ENCODE data around the gene KLK7.
"Not testable (repeated sequence)": the region's sequence is repeated elsewhere in the genome, so short reads cannot be mapped to it uniquely, and the experiment has no call there.

The KLK7 gene

DNA sequence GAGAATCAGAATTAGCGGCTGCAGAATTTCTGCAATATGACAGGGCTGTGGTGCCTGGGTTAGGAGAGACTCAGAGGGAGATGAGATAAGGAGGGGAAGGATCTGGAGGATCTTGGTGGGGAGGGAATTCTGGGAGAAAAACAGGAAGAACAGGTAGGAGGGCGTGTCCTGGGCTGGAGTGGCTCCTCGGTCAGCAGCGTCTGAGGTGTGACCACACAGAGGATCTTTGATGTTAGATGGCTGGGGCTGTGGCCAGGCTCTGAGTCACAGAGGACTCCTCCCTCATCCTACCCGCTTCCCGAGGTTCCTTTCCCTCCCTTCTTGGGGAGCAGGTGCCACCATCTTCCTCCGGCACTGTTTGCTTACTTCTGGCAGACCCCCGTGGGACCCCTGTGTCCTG is 8.0 kb downstream of the KLK7 start:
- DNase-seq (ENCODE audit: low spot score): no peak

DNA sequence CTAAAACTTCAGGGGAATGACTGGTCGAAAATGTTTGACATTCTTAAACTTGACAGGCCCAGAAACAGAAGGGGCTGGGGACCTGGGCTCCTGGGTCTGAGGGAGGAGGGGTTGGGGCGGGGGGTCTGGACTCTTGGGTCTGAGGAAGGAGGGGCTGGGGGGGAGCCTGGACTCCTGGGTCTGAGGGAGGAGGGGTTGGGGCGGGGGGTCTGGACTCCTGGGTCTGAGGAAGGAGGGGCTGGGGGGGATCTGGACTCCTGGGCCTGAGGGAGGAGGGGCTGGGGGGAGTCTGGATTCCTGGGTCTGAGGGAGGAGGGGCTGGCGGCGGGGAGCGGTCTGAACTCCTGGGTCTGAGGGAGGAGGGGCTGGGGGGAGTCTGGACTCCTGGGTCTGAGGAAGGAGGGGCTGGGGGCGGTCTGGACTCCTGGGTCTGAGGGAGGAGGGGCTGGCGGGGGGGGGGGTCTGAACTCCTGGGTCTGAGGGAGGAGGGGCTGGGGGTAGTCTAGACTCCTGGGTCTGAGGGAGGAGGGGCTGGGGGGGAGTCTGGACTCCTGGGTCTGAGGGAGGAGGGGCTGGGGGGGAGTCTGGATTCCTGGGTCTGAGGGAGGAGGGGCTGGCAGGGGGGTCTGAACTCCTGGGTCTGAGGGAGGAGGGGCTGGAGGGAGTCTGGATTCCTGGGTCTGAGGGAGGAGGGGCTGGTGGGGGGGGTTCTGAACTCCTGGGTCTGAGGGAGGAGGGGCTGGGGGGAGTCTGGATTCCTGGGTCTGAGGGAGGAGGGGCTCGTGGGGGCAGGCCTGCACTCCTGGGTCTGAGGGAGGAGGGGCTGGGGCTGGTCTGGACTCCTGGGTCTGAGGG is 8.8 kb downstream of the KLK7 start:
- DNase-seq (ENCODE audit: low spot score): no peak

DNA sequence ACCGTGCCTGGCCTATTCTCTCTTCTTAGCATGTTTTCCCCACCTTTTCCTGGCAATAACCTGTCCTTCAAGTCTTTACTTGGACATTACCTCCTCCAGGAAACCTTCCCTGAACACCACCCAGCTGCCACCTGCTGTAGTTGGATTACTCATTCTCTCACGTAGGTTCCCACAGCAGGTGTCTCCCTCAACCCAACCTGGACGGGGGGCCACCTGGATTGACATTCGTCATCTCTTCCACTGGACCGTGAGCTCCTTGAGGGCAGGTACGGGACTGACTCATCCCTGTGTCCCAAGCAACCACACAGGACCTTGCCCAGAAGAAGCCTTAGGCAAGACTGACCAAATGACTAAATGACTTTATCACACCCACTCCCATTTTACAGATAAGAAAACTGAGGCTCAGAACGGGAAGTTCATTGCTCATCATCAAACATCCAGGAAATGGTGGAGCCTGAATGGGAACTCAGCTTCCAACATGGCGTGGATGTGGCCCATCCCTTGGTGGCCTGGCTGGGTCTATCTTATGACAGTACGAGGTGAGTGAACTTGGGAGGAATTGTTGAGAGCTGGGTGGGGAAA is 10.8 kb downstream of the KLK7 start:
- no peak for DNase-seq (ENCODE audit: low spot score)

DNA sequence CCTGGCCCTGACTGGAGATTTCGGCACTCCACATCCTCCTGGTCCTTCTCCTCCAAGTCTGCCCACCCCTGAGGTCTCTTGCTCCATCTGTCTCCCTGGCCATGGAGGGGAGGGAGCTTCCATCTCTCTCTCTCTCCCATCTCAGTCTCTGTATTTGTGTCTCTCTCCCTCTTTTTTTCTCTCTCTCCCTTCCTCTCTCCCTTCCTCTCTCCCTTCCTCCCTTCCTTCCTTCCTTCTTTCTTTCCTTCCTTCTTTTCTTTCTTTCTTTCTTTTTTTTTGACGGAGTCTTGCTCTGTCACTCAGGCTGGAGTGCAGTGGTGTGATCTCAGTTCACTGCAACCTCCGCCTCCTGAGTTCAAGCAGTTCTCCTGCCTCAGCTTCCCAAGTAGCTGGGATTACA is 13.9 kb downstream of the KLK7 start:
- DNase-seq (ENCODE audit: low spot score): not testable (repeated sequence)

DNA sequence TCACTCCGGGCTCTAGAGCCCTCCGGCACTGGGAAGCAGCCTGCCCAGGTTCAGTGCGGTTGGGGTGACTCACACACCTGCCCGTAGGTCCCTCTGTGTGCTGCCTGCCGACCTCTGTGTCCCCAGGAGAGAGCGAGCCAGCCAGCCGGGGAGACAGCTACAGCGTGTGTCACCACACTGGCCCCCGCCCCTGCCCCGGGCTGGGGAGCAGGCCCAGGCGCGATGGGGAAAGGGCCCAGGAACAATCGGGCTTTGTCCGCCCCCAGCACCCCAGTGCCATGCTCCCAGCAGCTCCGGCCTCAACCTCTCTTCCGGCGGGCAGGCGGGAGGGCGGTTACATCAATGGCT is 14.3 kb downstream of the KLK7 start, which contains the start of gene KLK6:
Gene KLK6 (minus strand): TSS at position 179 of the 348 bp plus-strand sequence. CDS start 1,487 bp downstream, outside the sequence.
- no peak for DNase-seq (ENCODE audit: low spot score)

DNA sequence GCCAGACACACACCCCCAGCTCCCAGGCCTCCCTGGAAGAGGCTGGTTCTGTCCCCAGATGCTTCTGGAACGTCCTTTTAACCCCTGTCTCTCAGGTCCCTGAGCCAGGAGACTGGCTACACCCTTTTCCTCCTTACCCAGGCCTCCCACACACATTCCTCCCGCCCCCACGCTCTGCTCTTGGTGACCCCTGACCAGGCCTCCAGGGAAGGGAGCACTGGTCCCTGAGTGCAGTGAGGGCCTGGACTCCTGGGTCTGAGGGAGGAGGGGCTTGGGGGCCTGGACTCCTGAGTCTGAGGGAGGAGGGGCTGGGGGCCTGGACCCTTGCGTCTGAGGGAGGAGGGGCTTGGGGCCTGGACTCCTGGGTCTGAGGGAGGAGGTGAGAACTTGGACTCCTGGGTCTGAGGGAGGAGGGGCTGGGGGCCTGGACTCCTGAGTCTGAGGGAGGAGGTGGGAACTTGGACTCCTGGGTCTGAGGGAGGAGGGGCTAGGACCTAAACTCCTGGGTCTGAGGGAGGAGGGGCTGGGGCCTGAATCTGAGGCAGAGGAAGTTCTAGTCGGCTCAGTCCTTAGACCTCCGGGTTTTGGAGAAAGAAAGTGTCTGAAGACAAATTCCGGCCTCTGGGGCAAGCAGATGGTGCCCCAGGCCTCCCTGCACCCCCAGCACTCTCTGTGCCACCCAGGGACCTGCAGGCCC is 14.9 kb downstream of the KLK7 start:
- DNase-seq (ENCODE audit: low spot score): no peak

DNA sequence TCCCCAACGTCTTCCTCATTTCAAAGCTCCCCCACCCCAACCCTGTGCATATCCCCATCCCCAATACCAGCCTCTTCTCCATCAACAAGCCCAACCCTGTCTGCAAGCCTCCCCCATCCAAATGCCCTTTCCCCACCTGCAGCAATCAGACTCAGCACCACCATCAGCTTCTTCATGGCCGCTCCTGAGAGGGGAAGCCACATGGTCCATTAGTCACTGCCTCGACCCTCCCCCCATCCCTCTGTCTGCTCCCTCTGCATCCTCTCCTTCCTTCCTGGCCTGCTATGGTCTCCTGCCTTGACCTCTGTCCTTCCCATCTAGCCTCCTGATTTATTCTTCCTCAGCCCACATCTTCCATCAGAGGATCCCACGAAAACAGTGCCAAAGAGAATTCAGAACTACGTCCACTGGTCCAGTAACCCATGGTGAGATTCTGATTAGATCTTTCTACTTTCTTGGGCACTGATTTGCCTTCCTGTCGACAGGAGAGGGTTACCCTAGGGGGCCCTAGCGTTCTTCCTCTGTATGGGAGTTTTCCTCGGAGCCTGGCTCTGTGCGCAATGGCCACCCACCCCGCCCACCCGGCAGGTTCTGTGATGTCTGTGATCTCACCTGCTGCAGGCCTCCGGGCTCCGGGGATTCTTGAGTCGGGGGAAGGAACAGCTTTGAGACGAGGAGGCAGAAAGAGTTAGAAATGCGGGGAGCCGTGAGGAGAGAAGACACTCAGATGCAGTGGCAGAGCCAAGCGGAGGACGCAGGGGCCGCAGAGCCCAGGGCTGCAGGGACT is 15.6 kb downstream of the KLK7 start:
- DNase-seq (ENCODE audit: low spot score): no peak

DNA sequence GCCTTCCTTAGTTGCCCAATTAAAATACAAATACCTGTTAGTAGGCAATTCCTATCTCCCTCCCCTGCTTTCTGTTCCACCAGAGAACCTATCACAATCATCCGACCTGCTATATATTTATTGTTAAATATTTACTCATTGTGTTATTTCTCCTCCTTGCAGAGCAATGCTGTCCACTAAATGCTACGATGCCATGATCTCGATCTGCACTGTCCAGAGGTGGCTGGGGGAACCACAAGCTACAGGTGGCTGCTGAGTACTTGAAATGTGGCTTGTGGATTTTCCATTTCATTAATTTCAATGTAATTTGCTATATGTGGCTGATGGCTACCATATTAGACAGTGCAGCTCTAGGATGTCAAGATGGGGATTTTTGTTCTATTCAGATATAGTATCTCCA is 19.5 kb downstream of the KLK7 start:
- no peak for DNase-seq (ENCODE audit: low spot score)

DNA sequence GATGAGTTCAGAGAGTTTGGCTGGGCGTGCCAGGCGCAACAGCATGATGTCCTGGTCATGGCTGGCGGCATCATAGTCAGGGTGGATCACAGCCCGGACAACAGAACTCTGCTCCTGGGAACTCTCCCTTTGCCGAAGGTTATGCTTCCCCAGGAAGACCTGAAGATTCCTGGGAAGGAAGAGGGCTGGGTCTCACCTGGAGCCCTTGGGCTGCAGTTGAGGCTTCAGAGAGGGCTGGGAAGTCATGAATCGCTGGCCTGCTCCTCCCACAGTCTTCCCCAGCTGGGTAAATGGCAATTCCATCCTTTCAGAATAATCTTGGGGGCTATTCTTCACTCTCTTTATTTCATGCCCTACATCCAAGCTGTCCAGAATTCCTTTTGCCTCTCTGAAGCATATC is 20.3 kb downstream of the KLK7 start:
- no peak for DNase-seq (ENCODE audit: low spot score)

DNA sequence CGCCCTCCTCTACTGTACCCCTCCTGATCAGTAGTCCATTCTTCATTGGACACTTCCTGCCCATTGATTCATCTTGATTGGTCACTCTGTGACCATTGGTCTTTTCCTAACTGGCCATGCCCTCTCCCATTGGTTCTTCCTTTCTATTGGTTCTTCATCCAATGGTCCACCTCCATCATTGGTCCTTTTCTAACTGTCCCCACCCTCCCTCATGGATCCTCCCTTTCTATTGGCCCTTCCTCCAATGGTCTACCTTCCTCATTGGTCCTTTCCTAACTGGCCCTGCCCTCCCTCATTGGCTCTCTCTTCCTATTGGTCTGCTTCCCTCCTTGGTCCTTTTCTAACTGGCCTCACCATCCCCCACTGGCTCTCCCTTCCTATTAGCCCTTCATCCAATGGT is 21.5 kb downstream of the KLK7 start:
- DNase-seq (ENCODE audit: low spot score): no peak

DNA sequence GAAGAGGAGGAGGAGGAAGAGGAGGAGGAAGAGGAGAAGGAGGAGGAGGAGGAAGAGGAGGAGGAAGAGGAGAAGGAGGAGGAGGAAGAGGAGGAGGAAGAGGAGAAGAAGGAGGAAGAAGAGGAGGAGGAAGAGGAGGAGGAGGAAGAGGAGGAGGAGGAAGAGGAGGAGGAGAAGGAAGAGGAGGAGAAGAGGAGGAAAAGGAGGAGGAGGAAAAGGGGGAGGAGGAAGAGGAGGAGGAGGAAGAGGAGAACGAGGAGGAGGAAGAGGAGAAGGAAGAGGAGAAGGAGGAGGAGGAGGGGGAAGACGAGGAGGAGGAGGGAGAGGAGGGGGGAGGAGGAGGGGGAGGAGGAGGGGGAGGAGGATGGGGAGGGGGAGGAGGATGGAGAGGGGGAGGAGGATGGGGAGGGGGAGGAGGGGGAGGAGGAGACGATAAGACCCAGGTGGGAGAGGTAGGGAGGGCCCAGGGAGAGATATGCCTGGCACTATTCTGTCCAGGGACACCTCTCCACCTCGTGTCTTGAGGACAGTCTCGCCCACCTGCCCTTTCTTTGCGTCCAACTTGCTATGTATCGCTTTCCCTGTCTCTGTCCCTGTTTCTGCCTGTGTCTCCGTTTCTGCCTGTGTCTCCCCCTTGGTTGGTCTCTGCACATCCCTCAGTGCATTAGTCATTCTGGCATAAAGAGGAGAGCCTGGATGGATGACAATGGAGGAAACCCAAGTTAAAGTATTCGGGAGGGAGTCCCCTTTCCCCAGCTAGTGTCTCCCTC is 23.8 kb downstream of the KLK7 start:
- DNase-seq (ENCODE audit: low spot score): no peak

DNA sequence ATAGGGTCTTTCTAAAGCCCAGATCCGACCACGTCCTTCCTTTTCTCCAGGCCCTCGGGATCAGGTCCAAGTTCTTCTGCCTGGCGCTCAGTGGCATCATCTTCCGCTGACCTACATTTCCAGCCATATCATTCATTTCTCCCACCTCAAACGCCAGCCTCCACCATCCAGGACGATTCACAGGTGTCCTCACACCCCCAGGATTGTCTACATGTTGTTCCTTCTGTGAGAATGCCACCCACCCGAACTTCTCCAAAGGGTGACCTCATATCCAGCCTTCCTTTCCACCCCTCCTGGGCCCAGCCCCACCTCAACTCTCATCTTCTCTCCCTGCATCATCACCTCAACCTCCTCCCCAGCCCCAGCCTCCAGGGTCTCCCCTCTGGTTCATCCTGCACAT is 26.1 kb downstream of the KLK7 start:
- no peak for DNase-seq (ENCODE audit: low spot score)

DNA sequence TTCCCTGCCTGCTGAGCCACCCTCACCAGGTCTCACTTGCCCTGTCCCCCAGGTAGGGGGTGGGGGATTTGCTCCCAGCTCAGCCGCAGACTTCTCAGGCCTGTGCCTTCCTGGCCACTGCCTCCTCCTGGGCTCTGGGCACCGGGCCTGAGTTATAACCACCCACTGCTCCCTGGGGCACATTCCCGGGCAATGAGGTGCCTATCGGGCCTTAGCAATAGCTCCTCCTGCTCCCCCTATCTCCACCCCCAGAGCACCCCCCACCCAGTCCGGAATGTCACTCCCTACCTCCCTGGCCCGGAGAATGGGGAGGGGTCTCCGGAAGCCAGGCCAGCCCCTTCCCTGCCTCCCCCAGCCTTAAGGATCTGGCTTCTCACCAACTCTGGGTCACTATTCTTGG is 30.8 kb downstream of the KLK7 start, which contains the start of gene KLK5:
Gene KLK5 (minus strand): TSS at position 129 of the 400 bp plus-strand sequence. CDS start 381 bp downstream, outside the sequence.
- DNase-seq (ENCODE audit: low spot score): no peak

DNA sequence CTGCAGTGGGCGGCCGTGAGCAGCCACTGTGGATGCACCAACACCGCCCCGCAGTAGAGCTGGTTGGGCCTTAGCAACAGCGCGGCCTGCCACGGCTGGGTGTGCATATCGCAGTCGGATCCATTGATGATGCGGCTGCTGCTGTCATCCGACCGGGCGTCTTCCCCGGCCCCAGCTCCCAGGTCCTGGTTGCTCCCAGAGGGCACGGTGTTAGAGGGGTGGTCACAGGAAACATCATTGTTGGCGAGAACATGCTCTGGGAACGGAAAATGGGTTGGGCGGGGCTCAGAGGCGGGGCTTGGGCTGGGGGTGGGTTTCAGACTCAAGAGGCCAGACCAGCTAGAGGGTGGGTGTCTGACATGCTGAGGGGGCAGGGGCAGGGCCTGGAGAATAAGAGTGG is 33.9 kb downstream of the KLK7 start:
- no peak for DNase-seq (ENCODE audit: low spot score)

DNA sequence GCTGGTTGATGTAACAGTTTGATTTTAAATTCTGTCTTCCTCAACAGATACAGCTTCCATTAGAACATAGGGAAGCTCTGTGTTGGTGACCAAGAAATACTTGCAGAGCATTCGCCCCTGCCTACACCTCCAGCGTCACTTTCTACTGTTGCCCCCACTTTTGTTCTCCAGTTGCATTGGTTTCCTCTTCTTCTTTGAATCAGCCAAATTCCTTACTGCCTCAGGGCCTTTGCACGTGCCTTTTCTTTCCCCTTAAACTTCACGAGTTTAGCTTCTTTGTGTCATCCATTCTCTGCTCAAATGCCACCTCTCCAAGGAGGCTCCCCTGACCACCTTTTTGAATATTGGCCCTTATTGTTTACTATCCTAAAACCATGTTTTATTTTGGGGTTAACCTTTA is 36.6 kb downstream of the KLK7 start:
- DNase-seq (ENCODE audit: low spot score): no peak

DNA sequence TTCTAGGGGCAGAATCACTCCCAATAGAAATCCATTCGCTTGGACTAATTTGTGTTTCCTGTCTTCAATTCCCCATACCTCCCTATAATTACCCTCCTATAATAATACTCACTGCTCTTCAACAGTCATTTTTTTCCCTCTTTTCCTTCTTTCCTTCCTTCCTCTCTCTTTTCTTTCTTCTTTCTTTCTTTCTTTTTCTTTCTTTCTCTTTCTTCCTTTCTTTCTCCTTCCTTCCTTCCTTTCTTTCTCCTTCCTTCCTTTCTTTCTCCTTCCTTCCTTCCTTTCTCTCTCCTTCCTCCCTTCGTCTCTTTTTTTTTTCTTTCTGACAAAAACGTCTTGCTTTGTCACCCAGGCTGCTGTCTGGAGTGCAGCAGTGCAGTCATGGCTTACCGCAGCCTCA is 38.9 kb downstream of the KLK7 start:
- no peak for DNase-seq (ENCODE audit: low spot score)

DNA sequence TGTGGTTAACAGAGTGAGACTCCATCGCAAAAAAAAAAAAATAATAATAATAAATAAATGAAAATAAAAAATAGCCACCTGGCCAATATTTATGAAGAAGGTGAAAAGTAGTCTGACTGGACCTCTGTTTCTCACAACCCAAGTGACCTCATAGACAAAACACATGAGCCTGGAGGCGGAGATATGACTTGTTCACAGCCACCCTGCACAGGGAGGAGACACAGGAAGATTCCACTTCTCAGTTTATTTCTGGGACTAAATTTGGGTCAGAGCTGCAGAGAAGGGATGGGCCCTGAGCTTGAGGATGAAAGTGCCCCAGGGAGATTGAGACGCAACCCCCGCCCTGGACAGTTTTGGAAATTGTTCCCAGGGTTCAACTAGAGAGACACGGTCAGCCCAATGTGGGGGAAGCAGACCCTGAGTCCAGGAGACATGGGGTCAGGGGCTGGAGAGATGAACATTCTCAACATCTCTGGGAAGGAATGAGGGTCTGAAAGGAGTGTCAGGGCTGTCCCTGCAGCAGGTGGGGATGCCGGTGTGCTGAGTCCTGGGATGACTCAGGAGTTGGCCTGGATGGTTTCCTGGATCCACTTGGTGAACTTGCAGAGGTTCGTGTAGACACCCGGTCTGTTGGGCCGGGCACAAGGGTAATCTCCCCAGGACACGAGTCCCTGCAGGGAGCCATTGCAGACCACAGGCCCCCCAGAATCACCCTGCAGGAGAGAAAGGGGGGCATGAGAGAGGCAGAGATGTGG is 40.5 kb downstream of the KLK7 start:
- no peak for DNase-seq (ENCODE audit: low spot score)

DNA sequence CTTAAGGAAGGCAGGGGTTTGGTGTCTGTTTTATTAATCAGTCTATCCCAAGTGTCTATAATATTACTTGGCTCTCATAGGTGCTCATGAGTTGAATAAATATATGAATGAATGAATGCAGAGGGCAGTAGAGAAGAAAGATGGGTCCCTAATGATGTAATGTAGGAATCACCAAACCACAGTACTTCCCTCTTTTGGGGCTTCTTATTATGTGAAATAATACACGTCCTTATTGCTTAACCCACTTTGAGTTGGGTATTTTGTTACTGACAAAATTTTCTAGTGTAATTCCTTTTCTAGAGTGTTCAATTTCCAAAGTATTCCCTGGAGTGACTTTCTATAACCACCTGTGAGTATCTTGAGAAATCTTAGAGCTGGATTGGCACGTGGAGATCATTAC is 44.1 kb downstream of the KLK7 start:
- DNase-seq (ENCODE audit: low spot score): no peak

DNA sequence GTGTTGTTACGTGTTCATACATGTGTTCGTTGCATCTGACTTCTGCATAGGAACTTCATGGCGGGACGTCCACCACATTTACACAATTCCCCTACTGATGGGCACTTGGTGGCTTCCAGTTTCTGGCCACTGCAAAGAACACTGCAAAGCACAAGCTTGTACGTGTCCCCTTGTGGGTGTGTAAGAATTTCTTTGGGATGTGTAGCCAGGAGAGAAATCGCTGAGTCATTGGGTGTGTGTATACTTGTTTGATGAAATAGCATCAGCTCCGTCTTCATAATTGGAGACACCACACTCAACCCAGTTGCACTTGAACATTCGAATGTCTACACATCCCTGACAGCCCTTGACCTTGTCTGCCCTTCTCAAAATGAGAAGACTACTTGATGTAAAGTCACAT is 50.1 kb downstream of the KLK7 start:
- DNase-seq (ENCODE audit: low spot score): no peak

DNA sequence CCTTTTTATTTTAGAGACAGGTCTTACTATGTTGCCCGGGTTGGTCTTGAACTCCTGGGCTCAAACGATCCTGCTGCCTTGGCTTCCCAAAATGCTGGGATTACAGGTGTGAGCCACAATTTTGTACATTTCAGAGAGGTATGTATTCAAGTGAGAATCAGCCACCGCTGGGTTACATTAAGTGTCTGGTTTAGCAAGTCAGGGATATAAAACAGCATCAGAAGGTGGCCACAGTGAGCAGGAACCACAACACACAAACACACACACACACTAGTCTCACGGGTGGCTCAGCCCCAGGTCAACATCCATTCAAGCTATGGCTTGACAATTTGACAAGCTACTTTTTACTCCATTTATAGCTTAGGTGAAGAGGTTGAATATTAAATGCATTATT is 51.0 kb downstream of the KLK7 start:
- DNase-seq (ENCODE audit: low spot score): no peak

Data from CD4-positive, alpha-beta T cell treated with Interleukin-6 at 100 ng/mL for 8 hours (primary cell).